A172 (cell line): ENCODE measurements around the gene MARS1. TPM values are rescaled to one million over a fixed set of nuclear protein-coding genes. Genes with fewer than 3 reads are reported as not detected.
"Not testable (repeated sequence)": the region's sequence is repeated elsewhere in the genome, so short reads cannot be mapped to it uniquely, and the experiment has no call there.

Experiments used
- DNase-seq: peaks from one replicate; pipeline ENCODE4 v3.0.0-alpha.2; 2015; ENCODE audit warnings: low spot score
- total RNA-seq: library from RNA; depleted of rRNA; stranded (reverse); fragments of >200 nt; shearing (Covaris generic); gene quantifications from 2 replicates; pipeline ENCODE4 v1.2.3, GENCODE V29; 2014

Gene MARS1
- total RNA-seq, 1 experiment from 2014 or later, result 319 TPM

GRCh38 chr12:57516617-57517153, 28.8 kb downstream of the MARS1 start:
- DNase-seq, result no peak

DNA sequence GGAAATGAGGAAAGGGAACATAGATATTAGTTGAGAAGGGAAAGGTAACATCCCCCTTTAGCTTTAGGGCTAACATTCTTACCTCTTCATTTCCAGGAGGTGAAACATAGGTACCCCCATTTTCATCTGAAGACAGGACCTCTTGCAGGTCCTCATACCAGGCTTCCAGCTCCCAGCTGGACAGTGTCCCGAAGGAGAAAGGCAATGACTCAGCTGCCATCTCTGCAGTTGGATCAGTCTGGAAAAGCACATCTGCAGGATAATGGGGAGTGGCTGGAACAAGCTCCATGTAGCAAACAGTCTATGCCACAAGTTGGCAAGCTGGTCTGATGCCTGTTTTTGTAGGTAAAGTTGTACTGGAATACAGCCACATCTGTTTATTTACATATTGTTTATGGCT, 29.3 kb downstream of the MARS1 start:
- peak; percentile 56 for DNase-seq

DNA sequence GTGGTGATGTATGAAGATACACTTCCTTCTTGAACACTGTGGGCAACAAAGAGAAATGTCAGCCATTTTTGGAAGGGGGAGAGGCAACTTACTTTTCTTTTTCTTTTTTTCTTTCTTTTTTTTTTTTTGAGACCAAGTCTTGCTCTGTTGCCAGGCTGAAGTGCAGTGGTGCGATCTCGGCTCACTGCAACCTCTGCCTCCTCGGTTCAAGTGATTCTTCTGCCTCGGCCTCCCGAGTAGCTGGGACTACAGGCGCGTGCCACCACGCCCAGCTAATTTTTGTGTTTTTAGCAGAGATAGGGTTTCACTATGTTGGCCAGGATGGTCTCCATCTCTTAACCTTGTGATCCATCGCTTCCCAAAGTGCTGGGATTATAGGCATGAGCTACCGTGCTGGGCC, 29.9 kb downstream of the MARS1 start:
- not testable (repeated sequence) for DNase-seq

- DNase-seq, result no peak
Measured at GRCh38 chr12:57518176-57518919, 30.5 kb downstream of the MARS1 start.

DNA sequence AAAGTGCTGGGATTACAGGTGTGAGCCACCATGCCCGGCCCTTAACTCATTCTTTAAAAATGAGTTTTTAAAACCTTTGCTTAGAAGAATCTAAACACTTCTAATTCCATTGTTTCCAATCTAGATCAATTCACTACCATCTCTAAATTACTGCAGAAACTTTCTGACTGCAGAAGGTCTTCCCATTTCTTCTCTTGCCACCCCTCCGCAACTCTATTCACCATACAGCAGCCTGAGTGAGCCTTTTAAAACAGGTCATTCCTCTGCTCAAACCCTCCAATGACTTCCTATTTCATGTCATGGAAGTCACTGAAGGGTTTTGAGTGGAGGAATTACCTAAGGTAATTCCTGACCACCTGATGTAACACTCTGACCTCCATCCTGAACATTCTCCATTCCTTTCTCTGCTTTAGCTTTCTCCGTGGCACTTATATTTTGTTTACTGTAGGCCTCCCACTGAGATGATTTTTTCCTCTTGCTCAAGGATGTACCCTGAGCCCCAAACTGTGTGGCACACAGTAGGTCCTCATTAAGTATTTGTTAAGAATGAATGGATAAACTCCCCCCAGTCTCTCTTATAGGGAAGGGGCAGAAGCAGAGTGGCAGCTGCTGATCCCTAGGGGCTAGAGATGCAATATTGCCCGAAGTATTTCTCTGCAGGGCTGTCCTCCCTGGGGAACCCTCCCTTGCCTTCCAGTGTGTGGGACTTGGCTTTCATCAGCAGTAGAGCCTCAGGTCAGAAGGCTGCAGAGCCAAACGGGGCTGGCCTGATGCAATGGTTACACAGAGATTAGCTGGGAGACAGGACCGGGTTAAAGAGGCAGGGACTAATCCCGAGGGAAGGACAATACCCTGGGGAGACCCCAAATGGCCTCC, 31.3 kb downstream of the MARS1 start:
- DNase-seq, result no peak

DNA sequence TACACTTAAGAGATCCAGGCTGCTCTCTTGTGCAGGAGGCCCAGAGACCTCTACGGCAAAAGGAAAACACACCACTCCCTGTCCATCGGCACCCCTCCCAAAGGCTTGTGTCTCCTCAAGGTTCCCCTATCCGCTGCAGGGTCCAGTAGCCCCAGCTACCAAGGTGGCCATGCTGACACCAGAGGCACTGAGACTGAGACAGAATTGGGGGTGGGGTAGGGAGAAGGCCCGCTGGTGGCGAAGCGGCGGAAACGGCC, 31.9 kb downstream of the MARS1 start:
- peak; percentile 57 for DNase-seq

- DNase-seq, result peak; percentile 95
Measured at GRCh38 chr12:57520053-57520818, 32.4 kb downstream of the MARS1 start, which contains the start of gene DDIT3. DDIT3 (minus strand) TSS chr12:57520514; CDS start chr12:57517406, 3,108 bp downstream.

GRCh38 chr12:57521525-57522010, 33.7 kb downstream of the MARS1 start:
- DNase-seq, result no peak

DNA sequence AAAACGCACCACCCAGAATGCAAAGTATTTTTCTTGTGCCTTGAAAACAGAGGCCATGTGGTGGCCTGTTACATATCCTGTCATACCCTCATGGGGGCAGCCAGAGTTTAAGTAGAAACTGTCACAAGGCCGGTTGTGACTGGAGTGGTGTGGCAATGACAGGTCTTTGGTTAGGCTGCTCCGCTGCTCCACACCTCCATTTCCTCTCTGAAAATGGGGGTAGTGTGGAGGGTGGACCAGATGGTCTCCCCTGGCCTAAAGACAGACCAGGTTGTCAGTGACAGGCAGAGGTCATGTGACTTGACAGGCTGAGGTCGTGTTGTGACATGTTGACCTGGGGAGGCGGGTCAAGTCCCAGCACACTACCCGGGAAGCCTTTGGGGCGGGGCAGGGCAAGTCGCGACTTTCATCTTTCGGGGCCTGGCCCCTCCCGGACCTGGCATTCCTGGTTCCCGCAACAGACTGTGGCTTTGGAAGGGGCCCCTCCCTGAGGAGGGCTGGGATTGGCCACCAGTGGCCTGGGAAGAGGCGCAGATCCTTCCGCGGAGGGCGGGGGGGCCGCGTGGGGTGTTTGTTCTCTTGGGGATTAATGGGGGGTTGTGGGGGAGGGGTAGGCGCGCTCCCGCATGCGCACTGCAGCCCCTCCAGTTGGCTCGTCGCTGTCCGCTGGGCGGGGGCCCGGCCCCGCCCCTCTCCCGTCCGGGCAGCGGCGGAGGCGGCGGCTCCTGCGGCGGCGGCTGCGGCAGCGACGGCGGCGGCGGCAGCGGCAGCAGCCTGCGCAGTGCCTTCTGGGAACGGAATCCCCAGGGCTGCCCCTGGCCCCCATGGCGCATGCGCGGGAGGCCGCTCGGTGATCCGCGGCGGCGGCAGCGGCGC, 34.4 kb downstream of the MARS1 start, which contains the start of gene MBD6:
Gene MBD6, plus strand, starts transcription at position 814 of the 876 bp plus-strand sequence. CDS start 1,480 bp downstream, outside the sequence.
- peak; percentile 89 for DNase-seq

GRCh38 chr12:57522887-57523705, 35.2 kb downstream of the MARS1 start:
- DNase-seq, result peak; percentile 31

DNA sequence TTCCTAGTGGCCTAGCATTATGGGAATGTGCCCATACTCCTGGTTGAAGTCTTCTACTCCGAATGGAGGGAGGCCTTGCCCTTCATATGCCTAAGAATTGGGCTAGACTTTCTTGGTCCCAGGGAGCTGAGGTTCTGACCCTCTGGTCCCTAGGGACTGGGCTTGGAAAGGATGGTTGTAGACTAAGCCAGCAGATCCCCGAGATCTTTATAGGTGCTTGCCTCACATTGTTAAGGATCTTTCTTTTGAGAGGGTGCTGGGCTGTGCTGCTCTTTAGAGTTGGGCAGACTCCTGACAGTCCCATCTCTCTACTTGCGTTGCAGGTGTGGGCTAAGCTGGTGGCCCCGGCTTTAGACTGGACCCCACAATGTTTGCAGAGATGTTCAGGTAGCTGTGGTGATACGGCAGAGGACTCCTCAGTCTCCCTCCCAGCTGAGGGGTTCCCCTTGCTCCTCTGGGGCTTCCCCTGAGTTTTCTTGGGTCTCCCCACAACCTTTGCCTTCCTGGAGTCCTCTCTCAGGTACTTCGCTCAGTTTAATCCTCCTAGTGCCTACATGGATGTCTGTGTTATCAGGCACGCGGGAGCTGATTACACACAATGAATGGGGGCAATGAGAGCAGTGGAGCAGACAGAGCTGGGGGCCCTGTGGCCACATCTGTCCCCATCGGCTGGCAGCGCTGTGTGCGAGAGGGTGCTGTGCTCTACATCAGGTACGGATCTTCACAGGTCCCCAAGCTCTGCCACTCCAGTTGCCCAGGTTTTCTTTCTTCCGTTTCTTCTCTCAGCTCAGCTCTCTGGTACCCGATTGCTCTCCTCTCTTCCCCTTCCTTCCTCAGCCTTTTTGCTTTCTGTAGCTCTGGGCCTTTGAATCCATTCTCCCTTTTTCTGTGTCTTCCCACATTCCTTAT, 36.1 kb downstream of the MARS1 start:
- DNase-seq, result no peak

GRCh38 chr12:57524814-57525614, 37.1 kb downstream of the MARS1 start:
- no peak for DNase-seq

- DNase-seq, result no peak
Measured at GRCh38 chr12:57525615-57526383, 37.9 kb downstream of the MARS1 start.

- no peak for DNase-seq
Measured at GRCh38 chr12:57526477-57527126, 38.7 kb downstream of the MARS1 start.

DNA sequence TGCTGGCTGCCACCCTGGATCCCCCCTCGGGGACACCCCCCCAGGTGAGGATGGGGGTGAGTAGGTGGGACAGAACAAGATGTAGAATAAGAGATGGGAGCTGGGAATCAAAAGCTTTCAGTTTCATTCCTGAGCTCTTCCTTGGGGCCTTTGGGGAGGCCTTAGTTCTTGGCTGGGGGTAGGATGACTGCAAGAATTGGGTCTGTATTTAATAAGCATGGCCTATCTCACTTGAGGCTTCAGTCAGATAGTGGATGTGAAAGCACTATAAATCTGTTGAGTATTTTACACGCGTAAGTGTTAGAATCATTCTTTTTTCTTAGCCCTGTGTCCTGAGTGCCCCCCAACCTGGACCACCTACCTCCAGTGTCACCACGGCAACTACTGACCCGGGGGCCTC, 39.3 kb downstream of the MARS1 start:
- no peak for DNase-seq

DNA sequence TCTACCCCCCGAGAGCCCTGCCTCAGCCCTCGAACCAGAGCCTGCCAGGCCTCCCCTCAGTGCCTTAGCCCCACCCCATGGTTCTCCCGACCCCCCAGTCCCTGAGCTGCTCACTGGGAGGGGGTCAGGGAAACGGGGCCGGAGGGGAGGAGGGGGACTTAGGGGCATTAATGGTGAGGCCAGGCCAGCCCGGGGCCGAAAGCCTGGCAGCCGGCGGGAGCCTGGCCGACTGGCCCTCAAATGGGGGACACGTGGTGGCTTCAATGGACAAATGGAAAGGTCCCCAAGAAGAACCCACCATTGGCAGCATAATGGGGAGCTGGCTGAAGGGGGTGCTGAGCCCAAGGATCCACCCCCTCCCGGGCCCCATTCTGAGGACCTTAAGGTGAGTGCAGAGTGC, 40.3 kb downstream of the MARS1 start:
- no peak for DNase-seq
